Measurements from ENCODE around the gene BEST1.

DNA sequence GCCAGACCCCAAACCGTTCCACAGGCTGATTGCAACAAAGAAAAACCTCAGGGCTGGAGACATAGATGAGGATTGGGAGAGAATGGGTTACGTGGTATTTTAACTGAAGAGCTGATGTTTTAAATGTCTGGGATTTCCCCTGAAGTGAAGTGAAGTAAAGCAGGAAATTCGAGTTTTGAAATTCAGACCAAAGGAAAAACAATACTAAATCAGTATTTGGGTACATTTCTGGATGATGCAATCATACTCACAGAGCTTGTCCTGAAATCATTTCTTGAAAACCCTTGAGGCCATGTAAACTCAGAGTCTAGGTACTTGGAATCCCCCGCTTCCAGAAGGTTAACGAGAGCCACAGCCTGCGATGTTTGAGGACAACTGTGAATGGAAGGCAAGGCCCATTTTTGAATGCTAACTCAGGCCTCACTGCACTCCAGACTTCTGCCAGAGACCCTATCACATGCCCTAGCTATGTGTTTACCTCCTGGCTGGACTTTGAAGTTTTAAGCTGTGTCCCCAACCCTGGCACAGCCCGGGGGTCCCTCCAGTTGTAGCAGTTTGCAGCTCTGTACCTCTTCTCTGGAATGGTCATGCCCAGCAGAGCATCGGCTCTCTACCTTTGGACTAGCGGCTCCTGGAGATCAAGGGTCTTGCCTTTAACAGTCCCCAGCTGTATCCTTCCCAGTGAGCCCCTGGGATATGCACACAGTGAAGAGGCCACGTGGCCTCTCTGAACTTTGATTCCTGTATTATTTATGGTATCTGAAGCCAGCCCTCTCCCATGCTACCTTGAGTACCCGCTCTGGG lies 22.7 kb downstream of the BEST1 start:
- TF ChIP-seq, protein P1, sequence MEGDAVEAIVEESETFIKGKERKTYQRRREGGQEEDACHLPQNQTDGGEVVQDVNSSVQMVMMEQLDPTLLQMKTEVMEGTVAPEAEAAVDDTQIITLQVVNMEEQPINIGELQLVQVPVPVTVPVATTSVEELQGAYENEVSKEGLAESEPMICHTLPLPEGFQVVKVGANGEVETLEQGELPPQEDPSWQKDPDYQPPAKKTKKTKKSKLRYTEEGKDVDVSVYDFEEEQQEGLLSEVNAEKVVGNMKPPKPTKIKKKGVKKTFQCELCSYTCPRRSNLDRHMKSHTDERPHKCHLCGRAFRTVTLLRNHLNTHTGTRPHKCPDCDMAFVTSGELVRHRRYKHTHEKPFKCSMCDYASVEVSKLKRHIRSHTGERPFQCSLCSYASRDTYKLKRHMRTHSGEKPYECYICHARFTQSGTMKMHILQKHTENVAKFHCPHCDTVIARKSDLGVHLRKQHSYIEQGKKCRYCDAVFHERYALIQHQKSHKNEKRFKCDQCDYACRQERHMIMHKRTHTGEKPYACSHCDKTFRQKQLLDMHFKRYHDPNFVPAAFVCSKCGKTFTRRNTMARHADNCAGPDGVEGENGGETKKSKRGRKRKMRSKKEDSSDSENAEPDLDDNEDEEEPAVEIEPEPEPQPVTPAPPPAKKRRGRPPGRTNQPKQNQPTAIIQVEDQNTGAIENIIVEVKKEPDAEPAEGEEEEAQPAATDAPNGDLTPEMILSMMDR (conservative IDR thresholded peaks at IDR 0.05 in 1 of 2, IDR thresholded peaks at IDR 0.05 in 1 of 2; ENCODE audit: extremely low read depth in 1 of 2, insufficient read depth in 1 of 2, low read depth in 1 of 2, low read length in 2 of 2), result no peak
- TF ChIP-seq EZH2 (IDR thresholded peaks at IDR 0.05; ENCODE audit: borderline replicate concordance, low read length), result no peak
